HG02970 (cell line): ENCODE results near the gene RBMY1A1.
"Not testable (repeated sequence)": the region's sequence is repeated elsewhere in the genome, so short reads cannot be mapped to it uniquely, and the experiment has no call there.

ENCODE experiments used
- ATAC-seq: cut with Tn5 transposase; IDR thresholded peaks from one replicate; pipeline ENCODE4 v1.9.1; 2021; ENCODE audit warnings: mild to moderate bottlenecking, moderate library complexity, moderate number of reproducible peaks; ENCODE audit not compliant: unreplicated experiment, low FRiP score

The RBMY1A1 gene

GRCh38 chrY:21534579-21534978, at the start of gene RBMY1A1:
TSS of gene RBMY1A1 (plus strand) at chrY:21534879. CDS start at chrY:21536892, 2,013 bp downstream.
- not testable (repeated sequence) for ATAC-seq

- ATAC-seq: not testable (repeated sequence)
These were observed 23.6 kb upstream of the RBMY1A1 start, which contains the start of gene RBMY1B for GRCh38 chrY:21511038-21511437. TSS of gene RBMY1B (plus strand) at chrY:21511338. CDS start at chrY:21513351, 2,013 bp downstream.

GRCh38 chrY:21559316-21559984, 24.8 kb downstream of the RBMY1A1 start:
- not testable (repeated sequence) for ATAC-seq

- ATAC-seq: no peak
These were observed 50.8 kb downstream of the RBMY1A1 start for GRCh38 chrY:21585449-21585848.

GRCh38 chrY:21586454-21586853, 51.8 kb downstream of the RBMY1A1 start:
- ATAC-seq: not testable (repeated sequence)

GRCh38 chrY:21592059-21592458, 57.4 kb downstream of the RBMY1A1 start:
- ATAC-seq: no peak

- ATAC-seq: not testable (repeated sequence)
These were observed 61.6 kb downstream of the RBMY1A1 start for GRCh38 chrY:21596287-21596686.
